GM23248 (cell line): ENCODE data around the gene ASTN1.

Experiments
- EZH2 ChIP-seq: fragments of 200-600 bp; sonication (generic); IDR thresholded peaks from 2 replicates; pipeline ENCODE4 v1.6.1; 2018; ENCODE audit warnings: antibody characterized with exemption, mild to moderate bottlenecking; ENCODE audit not compliant: insufficient read depth, poor library complexity, severe bottlenecking
- EZH2phosphoT487 ChIP-seq: fragments of 200-600 bp; sonication (generic); IDR thresholded peaks from 2 replicates; pipeline ENCODE4 v1.6.1; 2018; ENCODE audit warnings: antibody characterized with exemption, moderate library complexity, mild to moderate bottlenecking, low read depth; ENCODE audit not compliant: insufficient read depth

DNA sequence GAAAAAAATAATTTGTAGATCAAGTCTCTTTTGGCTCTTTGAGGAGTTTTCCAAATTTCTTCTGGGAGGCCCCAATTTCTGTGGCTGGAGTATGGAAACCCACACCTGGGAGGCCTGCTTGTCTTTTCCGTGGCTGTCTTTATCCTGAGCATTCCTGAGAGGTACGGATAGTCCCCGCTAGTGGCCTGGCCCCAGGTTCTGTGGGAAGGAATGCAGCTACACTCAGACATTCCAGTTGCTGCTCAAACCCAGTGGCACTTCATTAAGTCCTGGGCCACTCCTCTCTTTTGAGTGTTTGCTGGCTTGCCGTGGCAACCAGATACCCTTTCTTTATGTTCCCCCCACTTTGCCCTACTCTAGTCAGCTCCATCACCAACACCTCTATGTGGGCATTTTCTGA is 310.4 kb downstream of the ASTN1 start:
- TF ChIP-seq EZH2phosphoT487 (no peak), EZH2 (no peak)
